Muscle of leg (tissue), 11 donors: Measurements from ENCODE around the gene ALG8. TPM values are rescaled to one million over a fixed set of nuclear protein-coding genes. Genes with fewer than 3 reads are reported as not detected.

Experiments
- DNase-seq: peaks from one replicate; pipeline ENCODE4 v3.0.0; 2013
- H3K27ac ChIP-seq: one replicate; pipeline ENCODE4 v1.5.1; 2013; ENCODE audit warnings: mild to moderate bottlenecking, low read length, control low read depth
- H3K27me3 ChIP-seq: one replicate; pipeline ENCODE4 v1.6.1; 2013; ENCODE audit warnings: low read length; ENCODE audit not compliant: control insufficient read depth, insufficient read depth
- H3K36me3 ChIP-seq: one replicate; pipeline ENCODE4 v1.6.1; 2013; ENCODE audit warnings: low read length; ENCODE audit not compliant: control insufficient read depth, insufficient read depth
- H3K4me1 ChIP-seq: one replicate; pipeline ENCODE4 v1.6.1; 2013; ENCODE audit warnings: low read length; ENCODE audit not compliant: control insufficient read depth, insufficient read depth
- H3K4me3 ChIP-seq: one replicate; pipeline ENCODE4 v1.5.1; 2013; ENCODE audit warnings: low read length, control low read depth
- H3K9me3 ChIP-seq: replicated peaks from 2 replicates; pipeline ENCODE4 v1.6.1; 2013; ENCODE audit warnings: low read depth, low read length; ENCODE audit not compliant: control insufficient read depth
- WGBS: methylation state at CpG from one replicate; pipeline ENCODE4 v1.1.5; 2013; ENCODE audit warnings: missing lambda C conversion rate; ENCODE audit not compliant: insufficient coverage; 5-methylcytosine and 5-hydroxymethylcytosine counted together
- polyA plus RNA-seq, 8 donors: library from polyadenylated mRNA; unstranded; fragments of 120-200 nt; gene quantifications; one replicate each; pipeline versions ENCODE4 v1.2.1 to v1.2.3, GENCODE V29; 2013; ENCODE audit warnings: inconsistent platforms in 1 of 8, low replicate concordance in 1 of 8; ENCODE audit not compliant: insufficient read length in 8 of 8, insufficient read depth in 1 of 8
- total RNA-seq: library from RNA; stranded (reverse); fragments of 120-200 nt; gene quantifications from one replicate; pipeline ENCODE4 v1.2.4, GENCODE V29; 2013

The ALG8 gene
- total and polyA plus RNA-seq, 9 donors: 21.1 to 30.7 (median 26.0) TPM

DNA sequence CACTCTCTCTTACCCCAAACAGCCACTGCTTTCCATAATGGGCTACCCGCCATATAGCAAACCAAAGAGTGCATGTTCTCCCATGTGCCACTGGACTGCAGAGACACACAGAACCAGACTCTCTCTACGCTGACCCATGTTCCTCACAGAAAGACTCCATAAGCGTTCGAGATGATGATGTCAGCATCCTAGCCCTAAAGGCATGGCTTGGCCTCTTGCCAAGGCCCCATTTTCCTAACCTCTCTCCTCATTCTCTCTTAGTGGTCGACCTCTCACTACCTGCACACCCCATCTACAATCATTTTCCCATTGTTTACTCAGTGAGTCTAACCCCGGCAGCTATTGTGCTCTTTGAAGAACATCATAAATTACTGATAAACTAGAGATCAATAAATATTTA lies 64.7 kb downstream of the ALG8 start:
- Histone ChIP-seq H3K36me3 (peaks cover 22% of the 10 kb centered on the region), H3K4me1 (peaks cover 16% of the 10 kb centered on the region), H3K4me3 (no peak overlapping the region), H3K9me3 (no peaks in the 10 kb centered on the region), H3K27ac (no peak overlapping the region), H3K27me3 (no peaks in the 10 kb centered on the region)
- 78% methylated on average over 3 of the region's 6 CpGs for WGBS
- DNase-seq: no peak

DNA sequence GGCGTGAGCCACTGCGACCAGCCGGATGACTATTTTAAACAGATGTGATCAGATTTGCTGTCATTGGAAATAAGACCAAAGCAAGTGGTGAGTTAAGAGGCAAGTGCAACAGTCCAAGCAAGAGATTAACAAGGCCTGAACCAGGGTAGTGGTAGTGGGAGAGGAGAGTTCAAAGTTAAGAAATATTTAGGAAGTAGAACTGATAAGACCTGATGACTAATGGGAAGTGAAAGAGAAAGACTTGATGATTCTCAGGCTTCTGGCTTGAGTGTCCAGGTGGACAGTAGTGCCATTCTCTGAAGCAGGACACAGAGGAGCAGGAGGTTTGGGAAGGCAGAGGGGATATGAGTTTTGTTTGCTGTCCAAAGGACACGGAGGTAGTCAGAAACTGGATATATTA lies 67.0 kb downstream of the ALG8 start:
- Histone ChIP-seq H3K9me3 (no peaks in the 10 kb centered on the region), H3K36me3 (peaks cover 32% of the 10 kb centered on the region), H3K27ac (no peak overlapping the region), H3K4me3 (no peak overlapping the region), H3K4me1 (peaks cover 3% of the 10 kb centered on the region), H3K27me3 (no peaks in the 10 kb centered on the region)
- no peak for DNase-seq
- 95% methylated on average over 3 of the region's 4 CpGs for WGBS

DNA sequence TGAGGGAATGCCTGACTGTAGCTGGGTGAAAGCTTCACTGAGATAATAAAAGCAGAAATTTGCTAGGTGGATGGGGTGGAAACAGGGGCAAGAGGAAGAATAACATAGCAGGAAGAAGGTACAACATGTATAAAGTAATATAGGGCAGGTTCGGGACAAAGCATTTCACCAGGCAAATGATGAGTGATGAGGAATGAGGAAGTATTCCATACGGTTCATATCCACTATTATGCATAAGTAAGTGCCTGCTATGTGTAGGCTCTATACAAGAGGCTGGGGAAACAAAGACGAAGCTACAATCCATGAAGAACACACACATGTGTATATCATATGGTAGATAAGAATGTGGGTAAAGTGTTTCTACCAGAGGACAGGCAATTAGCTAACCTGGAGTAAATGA lies 67.7 kb downstream of the ALG8 start:
- no peak overlapping the region for H3K27ac ChIP-seq
- H3K4me1 ChIP-seq: no peaks in the 10 kb centered on the region
- no peak overlapping the region for H3K4me3 ChIP-seq
- no peak for DNase-seq
- no CpG with 5 or more reads among the region's 3 CpGs for WGBS
- H3K9me3 ChIP-seq: no peaks in the 10 kb centered on the region
- no peaks in the 10 kb centered on the region for H3K27me3 ChIP-seq
- H3K36me3 ChIP-seq: peaks cover 35% of the 10 kb centered on the region

DNA sequence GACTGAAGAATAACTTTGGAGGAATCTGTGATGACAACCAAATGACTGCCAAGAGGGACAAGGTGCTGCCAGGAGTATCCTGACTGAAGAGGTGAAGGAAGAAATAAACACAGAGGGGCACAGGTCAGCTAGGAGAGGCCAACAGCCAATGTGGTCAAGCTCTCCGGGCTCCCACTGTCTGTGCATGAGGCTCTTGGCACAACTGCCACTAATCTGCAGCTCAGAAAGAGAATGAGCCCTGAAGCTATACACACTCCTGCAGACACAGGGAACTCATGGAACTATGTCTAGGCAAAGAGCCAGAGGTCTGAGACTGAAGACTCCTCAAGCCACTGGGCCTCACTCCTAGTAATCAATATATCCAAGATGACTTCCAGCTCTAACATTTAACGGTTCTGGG lies 68.8 kb downstream of the ALG8 start:
- peak; percentile 34 for DNase-seq
- no peak overlapping the region for H3K27ac ChIP-seq
- H3K9me3 ChIP-seq: no peaks in the 10 kb centered on the region
- H3K4me1 ChIP-seq: peaks cover 2% of the 10 kb centered on the region
- 73% methylated on average over 1 of the region's 2 CpGs for whole genome bisulfite sequencing
- H3K27me3 ChIP-seq: no peaks in the 10 kb centered on the region
- no peak overlapping the region for H3K4me3 ChIP-seq
- peaks cover 35% of the 10 kb centered on the region for H3K36me3 ChIP-seq

DNA sequence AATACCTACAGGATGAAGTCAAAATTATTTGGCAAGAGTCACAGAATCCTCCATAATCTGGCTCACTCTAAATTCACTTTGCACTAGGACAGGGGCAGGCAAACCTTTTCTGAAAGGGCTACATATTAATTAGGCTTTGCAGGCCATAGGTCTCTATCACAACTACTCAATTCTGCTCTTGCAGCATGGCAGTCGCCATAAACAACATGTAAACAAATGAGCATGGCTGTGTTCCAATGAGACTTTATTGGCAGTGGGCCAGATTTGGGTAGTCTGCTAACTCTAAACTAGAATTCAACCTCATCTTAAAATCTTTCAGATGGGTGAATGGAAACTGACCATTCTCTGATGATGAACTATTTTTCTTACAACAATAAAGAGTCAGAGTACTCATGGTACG lies 70.0 kb downstream of the ALG8 start:
- H3K9me3 ChIP-seq: no peaks in the 10 kb centered on the region
- peaks cover 35% of the 10 kb centered on the region for H3K36me3 ChIP-seq
- no peaks in the 10 kb centered on the region for H3K27me3 ChIP-seq
- 100% methylated on average over 1 of the region's 2 CpGs for WGBS
- peaks cover 9% of the 10 kb centered on the region for H3K4me1 ChIP-seq
- no peak overlapping the region for H3K4me3 ChIP-seq
- H3K27ac ChIP-seq: no peak overlapping the region
- DNase-seq: peak; percentile 54

DNA sequence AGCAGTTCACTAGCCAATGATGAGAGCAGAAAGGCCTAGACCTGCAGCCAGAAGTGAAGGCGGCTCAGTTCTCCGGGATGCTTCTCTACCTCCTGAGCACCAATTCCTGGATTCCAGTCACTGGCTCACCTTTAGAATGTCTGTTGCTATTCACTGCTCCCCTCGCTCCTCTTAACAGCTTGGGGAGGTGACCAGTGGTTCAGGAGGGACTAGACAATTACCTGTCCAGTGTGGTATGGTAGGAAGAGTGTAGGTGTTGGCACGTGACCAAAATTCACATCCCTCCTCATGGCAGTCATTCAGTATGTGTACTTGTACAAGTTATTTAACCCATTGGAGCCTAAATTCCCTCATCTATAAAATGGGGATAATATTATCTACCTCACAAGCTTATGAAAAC lies 71.7 kb downstream of the ALG8 start:
- peaks cover 22% of the 10 kb centered on the region for H3K4me1 ChIP-seq

DNA sequence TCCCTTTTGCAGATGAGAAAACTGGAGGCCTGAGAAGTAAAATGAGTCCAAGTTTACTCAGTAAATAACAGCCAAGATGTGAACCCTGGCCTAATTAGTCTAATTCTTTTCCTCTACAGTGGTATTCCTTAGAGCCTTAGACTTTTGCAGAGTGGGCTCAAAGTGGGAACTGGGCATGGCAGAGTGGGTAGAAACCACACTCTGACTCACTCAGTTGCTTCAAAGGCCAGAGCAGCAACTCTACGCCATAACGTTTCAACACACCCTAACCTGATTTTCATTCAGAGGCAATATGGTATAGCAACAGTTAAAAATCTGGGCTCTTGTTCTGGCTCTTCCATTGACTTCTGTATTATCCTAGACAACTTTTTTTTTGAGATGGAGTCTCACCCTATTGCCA lies 73.0 kb downstream of the ALG8 start:
- Histone ChIP-seq H3K27me3 (no peaks in the 10 kb centered on the region), H3K36me3 (peaks cover 25% of the 10 kb centered on the region), H3K4me1 (peaks cover 28% of the 10 kb centered on the region), H3K27ac (no peak overlapping the region), H3K4me3 (no peak overlapping the region), H3K9me3 (no peaks in the 10 kb centered on the region)
- no CpG with 5 or more reads among the region's 2 CpGs for WGBS
- DNase-seq: no peak

More for the DNA sequence above, 71.7 kb downstream of the ALG8 start:
- Histone ChIP-seq H3K36me3 (peaks cover 35% of the 10 kb centered on the region), H3K27ac (no peak overlapping the region), H3K27me3 (no peaks in the 10 kb centered on the region), H3K4me3 (no peak overlapping the region), H3K9me3 (no peaks in the 10 kb centered on the region)
- no peak for DNase-seq
- no CpG with 5 or more reads among the region's 4 CpGs for WGBS

DNA sequence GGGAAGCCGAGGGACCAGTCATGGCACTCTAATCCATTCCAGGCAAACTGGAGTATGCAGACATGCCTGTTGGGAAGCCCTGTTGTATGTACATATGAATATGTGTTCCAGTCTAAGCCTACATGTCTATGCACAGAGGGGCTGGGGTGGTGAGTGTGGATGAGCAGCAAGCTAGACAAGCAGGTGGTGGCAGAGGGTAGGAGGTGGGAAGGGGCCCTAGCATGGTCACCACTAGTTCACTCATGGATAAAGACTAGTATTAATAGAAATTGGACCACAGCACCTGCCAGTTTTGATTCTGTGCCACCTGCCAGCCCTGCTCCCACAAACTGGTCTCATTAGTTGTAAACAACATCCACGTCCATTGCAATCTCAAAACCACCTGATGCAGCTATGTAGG lies 74.2 kb downstream of the ALG8 start:
- H3K4me3 ChIP-seq: no peak overlapping the region
- no peak for DNase-seq
- peaks cover 34% of the 10 kb centered on the region for H3K4me1 ChIP-seq
- no peaks in the 10 kb centered on the region for H3K9me3 ChIP-seq
- 83% methylated on average over 1 of the region's 2 CpGs for WGBS
- H3K36me3 ChIP-seq: peaks cover 17% of the 10 kb centered on the region
- no peak overlapping the region for H3K27ac ChIP-seq
- H3K27me3 ChIP-seq: no peaks in the 10 kb centered on the region

DNA sequence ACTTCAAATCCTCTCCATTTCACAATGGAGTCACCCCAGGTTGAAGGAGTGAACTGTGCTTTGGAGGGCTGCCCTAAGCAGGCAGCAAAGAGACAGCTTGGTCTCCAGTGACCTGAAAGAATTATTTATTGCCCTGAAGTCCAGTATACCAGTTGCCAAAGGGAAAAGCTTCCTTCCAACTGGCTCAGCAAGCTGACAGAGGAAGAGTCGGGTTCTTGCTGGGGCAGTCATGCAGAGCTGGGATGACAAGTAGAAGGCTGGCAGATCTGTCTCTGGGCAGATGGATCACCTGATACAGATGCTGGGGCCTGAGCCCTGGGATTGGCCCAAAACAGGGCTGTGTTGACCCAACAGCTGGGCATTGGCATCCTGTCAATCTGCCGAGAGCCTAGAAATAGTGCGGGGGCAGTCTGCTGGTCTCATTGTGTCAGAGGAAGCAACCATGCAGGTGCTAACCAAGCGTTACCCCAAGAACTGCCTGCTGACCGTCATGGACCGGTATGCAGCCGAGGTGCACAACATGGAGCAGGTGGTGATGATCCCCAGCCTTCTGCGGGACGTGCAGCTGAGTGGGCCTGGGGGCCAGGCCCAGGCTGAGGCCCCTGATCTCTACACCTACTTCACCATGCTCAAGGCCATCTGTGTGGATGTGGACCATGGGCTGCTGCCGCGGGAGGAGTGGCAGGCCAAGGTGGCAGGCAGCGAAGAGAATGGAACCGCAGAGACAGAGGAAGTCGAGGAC lies 75.8 kb downstream of the ALG8 start, which contains the start of gene THRSP:
TSS of gene THRSP (plus strand) at position 422 of the 742 bp plus-strand sequence. CDS start at position 443, 21 bp downstream.
- no peaks in the 10 kb centered on the region for H3K9me3 ChIP-seq
- H3K4me3 ChIP-seq: no peak within 1 kb of the TSS
- DNase-seq: no peak
- H3K27ac ChIP-seq: no peak within 1 kb of the TSS
- H3K36me3 ChIP-seq: peaks cover 7% of the 10 kb centered on the region
- peaks cover 34% of the 10 kb centered on the region for H3K4me1 ChIP-seq
- 93% methylated on average over 10 of the region's 14 CpGs for WGBS
- no peaks in the 10 kb centered on the region for H3K27me3 ChIP-seq

DNA sequence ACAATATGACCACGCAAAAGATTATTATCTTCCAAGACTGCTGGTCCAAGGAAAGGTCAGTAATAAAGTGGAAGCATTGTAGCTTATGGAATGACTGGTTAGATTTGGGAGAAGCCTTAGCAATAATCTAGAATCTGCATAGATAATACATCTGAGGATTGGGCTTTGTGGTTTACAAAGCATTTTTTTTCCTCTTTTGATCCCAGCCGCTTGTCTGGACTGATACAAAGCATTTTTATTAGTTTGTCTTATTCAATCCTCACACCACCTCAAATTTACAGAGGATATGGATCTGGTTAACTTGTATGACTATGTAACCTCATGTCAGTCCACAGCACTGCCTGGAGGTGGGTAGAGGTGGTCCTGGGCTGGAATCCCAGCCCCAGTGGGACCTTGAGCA lies 76.8 kb downstream of the ALG8 start:
- Histone ChIP-seq H3K4me1 (peaks cover 34% of the 10 kb centered on the region), H3K4me3 (no peak overlapping the region), H3K27ac (no peak overlapping the region), H3K9me3 (no peaks in the 10 kb centered on the region), H3K36me3 (peaks cover 5% of the 10 kb centered on the region), H3K27me3 (no peaks in the 10 kb centered on the region)
- WGBS: no CpG with 5 or more reads among the region's 2 CpGs
- DNase-seq: no peak
